SK-N-SH treated with all-trans-retinoic acid at 6 μM for 48 hours (cell line): Measurements from ENCODE around the gene RGS6.

ENCODE experiments used
- ATAC-seq: fragments of 200-7000 bp; cut with Tn5 transposase; 3 replicates; pipeline ENCODE4 v1.9.1; 2020; ENCODE audit warnings: mild to moderate bottlenecking, moderate library complexity
- ARNTL ChIP-seq: fragments of 450-650 bp; formaldehyde crosslinking; IDR thresholded peaks from 2 replicates; pipeline ENCODE4 v1.5.0; 2020; ENCODE audit warnings: low read depth, mild to moderate bottlenecking, moderate library complexity, borderline replicate concordance
- BACH2 ChIP-seq: fragments of 250-450 bp; sonication (Bioruptor Pico); IDR thresholded peaks from 2 replicates; pipeline ENCODE4 v1.9.0; 2021; ENCODE audit warnings: mild to moderate bottlenecking, borderline replicate concordance
- CREB5 ChIP-seq: fragments of 250-450 bp; sonication (Bioruptor Pico); IDR thresholded peaks from 2 replicates; pipeline ENCODE4 v1.5.1; 2020; ENCODE audit warnings: low read depth, mild to moderate bottlenecking, moderate library complexity
- CSDC2 ChIP-seq: fragments of 250-450 bp; sonication (Bioruptor Pico); IDR thresholded peaks from 2 replicates; pipeline ENCODE4 v1.5.0; 2020; ENCODE audit warnings: mild to moderate bottlenecking, moderate library complexity
- CSRNP3 ChIP-seq: fragments of 250-450 bp; sonication (Bioruptor Pico); IDR thresholded peaks from 2 replicates; pipeline ENCODE4 v1.5.1; 2021; ENCODE audit warnings: mild to moderate bottlenecking, moderate library complexity
- ESRRG ChIP-seq: fragments of 250-450 bp; sonication (Bioruptor Pico); IDR thresholded peaks from 2 replicates; pipeline ENCODE4 v1.6.1; 2021; ENCODE audit warnings: mild to moderate bottlenecking
- GLIS3 ChIP-seq: fragments of 250-450 bp; sonication (Bioruptor Pico); IDR thresholded peaks from 2 replicates; pipeline ENCODE4 v1.5.0; 2020; ENCODE audit warnings: mild to moderate bottlenecking, moderate library complexity
- ISL1 ChIP-seq: fragments of 250-450 bp; sonication (Bioruptor Pico); IDR thresholded peaks from 2 replicates; pipeline ENCODE4 v2.1.2; 2022; ENCODE audit warnings: mild to moderate bottlenecking, moderate library complexity
- OSR1 ChIP-seq: fragments of 250-450 bp; sonication (Bioruptor Pico); IDR thresholded peaks from 2 replicates; pipeline ENCODE4 v1.8.0; 2022; ENCODE audit warnings: moderate library complexity, mild to moderate bottlenecking, inconsistent platforms
- PATZ1 ChIP-seq: fragments of 250-450 bp; sonication (Bioruptor Pico); IDR thresholded peaks from 2 replicates; pipeline ENCODE4 v1.8.0; 2020; ENCODE audit warnings: mild to moderate bottlenecking, moderate library complexity, borderline replicate concordance
- PPARA ChIP-seq: fragments of 250-450 bp; sonication (Bioruptor Pico); IDR thresholded peaks from 2 replicates; pipeline ENCODE4 v1.5.0; 2020; ENCODE audit warnings: mild to moderate bottlenecking, borderline replicate concordance
- RARB ChIP-seq: fragments of 250-450 bp; sonication (Bioruptor Pico); IDR thresholded peaks from 2 replicates; pipeline ENCODE4 v1.8.0; 2021; ENCODE audit warnings: mild to moderate bottlenecking, moderate library complexity
- SNAI2 ChIP-seq: fragments of 250-450 bp; sonication (Bioruptor Pico); IDR thresholded peaks from 2 replicates; pipeline ENCODE4 v1.5.0; 2020; ENCODE audit warnings: mild to moderate bottlenecking, moderate library complexity
- TCF4 ChIP-seq: fragments of 250-450 bp; sonication (Bioruptor Pico); IDR thresholded peaks from 2 replicates; pipeline ENCODE4 v1.8.0; 2021; ENCODE audit warnings: mild to moderate bottlenecking, moderate library complexity, borderline replicate concordance
- TOX ChIP-seq: fragments of 250-450 bp; sonication (Bioruptor Pico); IDR thresholded peaks from 2 replicates; pipeline ENCODE4 v1.8.0; 2021; ENCODE audit warnings: mild to moderate bottlenecking, moderate library complexity, borderline replicate concordance
- TSHZ2 ChIP-seq: fragments of 250-450 bp; sonication (Bioruptor Pico); IDR thresholded peaks from 2 replicates; pipeline ENCODE4 v1.5.0; 2020; ENCODE audit warnings: mild to moderate bottlenecking, moderate library complexity
- ZC3H10 ChIP-seq: fragments of 250-450 bp; sonication (Bioruptor Pico); IDR thresholded peaks from 2 replicates; pipeline ENCODE4 v1.5.1; 2021; ENCODE audit warnings: mild to moderate bottlenecking, moderate library complexity
- ZFP30 ChIP-seq: fragments of 450-650 bp; formaldehyde crosslinking; IDR thresholded peaks from 2 replicates; pipeline ENCODE4 v1.5.0; 2022; ENCODE audit warnings: mild to moderate bottlenecking, moderate library complexity
- ZNF565 ChIP-seq: fragments of 450-650 bp; formaldehyde crosslinking; conservative IDR thresholded peaks from 2 replicates; pipeline ENCODE4 v1.5.0; 2020; ENCODE audit warnings: low read depth, mild to moderate bottlenecking, moderate library complexity
- ZNF70 ChIP-seq: fragments of 450-650 bp; formaldehyde crosslinking; IDR thresholded peaks from 2 replicates; pipeline ENCODE4 v1.5.0; 2020; ENCODE audit warnings: mild to moderate bottlenecking, moderate library complexity
- ZNF8 ChIP-seq: fragments of 450-650 bp; formaldehyde crosslinking; IDR thresholded peaks from 2 replicates; pipeline ENCODE4 v1.5.0; 2020; ENCODE audit warnings: mild to moderate bottlenecking, moderate library complexity

The RGS6 gene

GRCh38 chr14:72539661-72540315 is 607.6 kb downstream of the RGS6 start:
- no peak for ATAC-seq
- TF ChIP-seq CSDC2 (CRISPR knock-in tag) (no peak), BACH2 (CRISPR knock-in tag) (no peak), TOX (CRISPR knock-in tag) (no peak), PPARA (CRISPR knock-in tag) (no peak)

GRCh38 chr14:72540836-72541235 is 608.6 kb downstream of the RGS6 start:
- no peak for ATAC-seq
- TF ChIP-seq ZNF70 (CRISPR knock-in tag) (no peak), CREB5 (CRISPR knock-in tag) (no peak), BACH2 (CRISPR knock-in tag) (no peak), TSHZ2 (CRISPR knock-in tag) (no peak)
- TF ChIP-seq, all 23 proteins: peak for 0

GRCh38 chr14:72541546-72541945 is 609.3 kb downstream of the RGS6 start:
- TF ChIP-seq ZNF565 (CRISPR knock-in tag) (no peak), TCF4 (CRISPR knock-in tag) (no peak), ZNF8 (CRISPR knock-in tag) (no peak), BACH2 (CRISPR knock-in tag) (no peak), GLIS3 (CRISPR knock-in tag) (no peak), OSR1 (CRISPR knock-in tag) (no peak), ZNF70 (CRISPR knock-in tag) (no peak), ISL1 (no peak), TSHZ2 (CRISPR knock-in tag) (no peak), CSDC2 (CRISPR knock-in tag) (no peak), PATZ1 (CRISPR knock-in tag) (no peak), ZFP30 (CRISPR knock-in tag) (no peak), CSRNP3 (no peak), PPARA (CRISPR knock-in tag) (no peak), SNAI2 (CRISPR knock-in tag) (no peak), RARB (CRISPR knock-in tag) (no peak), ESRRG (no peak), TOX (CRISPR knock-in tag) (no peak), ZC3H10 (no peak), ARNTL (CRISPR knock-in tag) (no peak)
- TF ChIP-seq, all 23 proteins: peak for 0
- ATAC-seq, result no peak
